GM12878 (cell line): ENCODE results near the gene ZCCHC17. TPM values are rescaled to one million over a fixed set of nuclear protein-coding genes. Genes with fewer than 3 reads are reported as not detected.

Experiments used
- ATAC-seq: fragments of 200-7000 bp; cut with Tn5 transposase; 3 replicates; pipeline ENCODE4 v1.9.1; 2020; ENCODE audit warnings: mild to moderate bottlenecking, moderate library complexity
- BruUV-seq: library from RNA; stranded (reverse); fragments of 400-500 nt; replicated peaks from 2 replicates; lab custom pipeline; 2021; lab: Mats Ljungman, UMichigan
- CTCF ChIA-PET: fragments of 300-600 bp; sonication (Branson Sonifier 250); formaldehyde crosslinking; extraction: SDS; loops from one replicate; lab custom pipeline; 2021; ENCODE audit warnings: inconsistent platforms; lab: Yijun Ruan, JAX
- POLR2A ChIA-PET: fragments of 350-600 bp; formaldehyde crosslinking; extraction: SDS; loops from one replicate; lab custom pipeline; 2021; ENCODE audit warnings: inconsistent platforms; lab: Charles Lee
- RAD21 ChIA-PET: fragments of 300-600 bp; sonication (Branson Sonifier 250); formaldehyde crosslinking; loops from one replicate; lab custom pipeline; 2023; ENCODE audit warnings: antibody characterized with exemption; ENCODE audit not compliant: unreplicated experiment; lab: Charles Lee
- SMC1A ChIA-PET: fragments of 300-600 bp; sonication (Branson Sonifier 250); formaldehyde crosslinking; loops from one replicate; lab custom pipeline; 2023; ENCODE audit not compliant: unreplicated experiment, uncharacterized antibody; lab: Charles Lee
- DNase-seq: peaks from one replicate; pipeline ENCODE4 v3.0.0-alpha.2; 2011; ENCODE audit warnings: low read depth, low spot score
- FAIRE-seq: peaks from 3 replicates; lab custom pipeline; 2011; peaks lifted over from hg19 to GRCh38; lab: Jason Lieb, UNC
- H2AFZ ChIP-seq: 2 replicates; pipeline ENCODE4 v1.6.0; 2011; ENCODE audit warnings: low read depth, low read length, control low read depth; ENCODE audit not compliant: control insufficient read depth
- H3K27ac ChIP-seq: 2 replicates; pipeline ENCODE4 v1.5.1; 2011; ENCODE audit warnings: control low read depth; ENCODE audit not compliant: control insufficient read depth, insufficient read depth
- H3K27me3 ChIP-seq, 2 experiments: replicated peaks in 1 of 2; 2 replicates each; pipeline versions ENCODE4 v1.6.0 to v1.6.1; 2011; ENCODE audit warnings: low read length in 1 of 2; ENCODE audit not compliant: control insufficient read depth in 2 of 2, insufficient read depth in 2 of 2
- H3K36me3 ChIP-seq, 2 experiments: 2 replicates each; pipeline ENCODE4 v1.5.1; 2011; ENCODE audit warnings: low read length in 1 of 2; ENCODE audit not compliant: control insufficient read depth in 2 of 2, insufficient read depth in 2 of 2
- H3K4me1 ChIP-seq: 2 replicates; pipeline ENCODE4 v1.6.1; 2011; ENCODE audit warnings: mild to moderate bottlenecking, low read length, moderate library complexity, mixed read lengths; ENCODE audit not compliant: control insufficient read depth, insufficient read depth
- H3K4me2 ChIP-seq: 2 replicates; pipeline ENCODE4 v1.6.0; 2011; ENCODE audit warnings: control low read depth; ENCODE audit not compliant: control insufficient read depth, insufficient read depth
- H3K4me3 ChIP-seq: fragments of 200-600 bp; sonication (generic); 2 replicates; pipeline ENCODE4 v1.5.1; 2016
- H3K79me2 ChIP-seq: 2 replicates; pipeline ENCODE4 v1.6.0; 2011; ENCODE audit warnings: low read length; ENCODE audit not compliant: control insufficient read depth, insufficient read depth
- H3K9ac ChIP-seq: 2 replicates; pipeline ENCODE4 v1.8.0; 2011; ENCODE audit warnings: low read length, control low read depth, mixed read lengths; ENCODE audit not compliant: control insufficient read depth, insufficient read depth
- H3K9me3 ChIP-seq: replicated peaks from 3 replicates; pipeline ENCODE4 v1.5.1; 2011; ENCODE audit warnings: mild to moderate bottlenecking, low read length; ENCODE audit not compliant: control insufficient read depth, insufficient read depth
- H4K20me1 ChIP-seq: 2 replicates; pipeline ENCODE4 v1.6.0; 2011; ENCODE audit not compliant: control insufficient read depth, insufficient read depth
- IKZF1 ChIP-seq: fragments of 450-650 bp; conservative IDR thresholded peaks from 2 replicates; pipeline ENCODE4 v1.6.1; 2017; ENCODE audit warnings: antibody characterized with exemption, mild to moderate bottlenecking
- PAX8 ChIP-seq: fragments of 450-650 bp; IDR thresholded peaks from 2 replicates; pipeline ENCODE4 v1.6.1; 2017; ENCODE audit warnings: mild to moderate bottlenecking, moderate library complexity
- SREBF1 ChIP-seq: IDR thresholded peaks from 2 replicates; pipeline ENCODE4 v1.6.1; 2012; ENCODE audit warnings: mild to moderate bottlenecking, low read length
- TCF3 ChIP-seq: IDR thresholded peaks from 2 replicates; pipeline ENCODE4 v1.6.1; 2012; ENCODE audit warnings: low read depth, mild to moderate bottlenecking, low read length, borderline replicate concordance; ENCODE audit not compliant: insufficient read depth
- YY1 ChIP-seq: IDR thresholded peaks from 2 replicates; pipeline ENCODE4 v1.6.1; 2011; ENCODE audit warnings: low read depth, mild to moderate bottlenecking, low read length
- ZZZ3 ChIP-seq: IDR thresholded peaks from 2 replicates; pipeline ENCODE4 v1.6.1; 2011; ENCODE audit warnings: low read depth; ENCODE audit not compliant: control insufficient read depth, insufficient read length
- WGBS: methylation state at CpG from one replicate; pipeline ENCODE4 v1.1.6; 2016; ENCODE audit warnings: low lambda C conversion rate; ENCODE audit not compliant: insufficient replicate concordance, insufficient coverage; ENCODE audit errors: missing lambda C conversion rate; 5-methylcytosine and 5-hydroxymethylcytosine counted together
- in situ Hi-C: fragments of 300-500 bp; cut with MboI; formaldehyde crosslinking; loops from 9 replicates; pipeline ENCODE4 v1.14.3; 2018; ENCODE audit warnings: mixed read lengths
- intact Hi-C: fragments of 100-400 bp; cut with micrococcal nuclease; formaldehyde crosslinking; loops from one replicate; pipeline ENCODE4 v1.14.2; 2022; ENCODE audit not compliant: unreplicated experiment
- polyA plus RNA-seq, 11 experiments: library from polyadenylated mRNA; depleted of rRNA in 4 of 11; unstranded in 6 of 11; stranded (reverse) in 5 of 11; fragments of >200 nt; fragmentation: Nextera tagmentation in 4 of 11; fragmentation: Illumina TruSeq in 1 of 11; extraction: Ambion mirVana in 4 of 11; extraction: Trizol in 1 of 11; gene quantifications; 1 replicate in 1 of 11; 2 replicates in 10 of 11; pipeline versions ENCODE4 v1.2.1 to v1.2.3, GENCODE V29; 2011 to 2016; ENCODE audit warnings: inconsistent platforms in 2 of 11, missing spikeins in 2 of 11, low read depth in 1 of 11
- total RNA-seq, 4 experiments: library from RNA; depleted of rRNA in 3 of 4; stranded (reverse); fragments of >200 nt in 3 of 4; fragmentation: Illumina TruSeq in 1 of 4; extraction: Trizol in 1 of 4; gene quantifications; 2 replicates each; pipeline versions ENCODE4 v1.2.1 to v1.2.3, GENCODE V29; 2013 to 2021

Gene ZCCHC17
- total and polyA plus RNA-seq, 10 of the 15 experiments (the other 5 are each of a cell fraction or from before 2014, with no cell fraction given): 22.3 to 86.3 (median 47.0) TPM

GRCh38 chr1:31324093-31324492 is 27.3 kb downstream of the ZCCHC17 start:
- ChIA-PET SMC1A (no interaction called here), POLR2A (no interaction called here), RAD21 (no interaction called here), CTCF (no interaction called here)
- Histone ChIP-seq H4K20me1 (no peaks in the 10 kb centered on the region), H3K9ac (no peak overlapping the region), H3K79me2 (no peaks in the 10 kb centered on the region), H3K27me3 (no peaks in the 10 kb centered on the region), H3K4me2 (no peak overlapping the region), H3K4me1 (no peaks in the 10 kb centered on the region), H2AFZ (no peak overlapping the region), H3K27ac (no peak overlapping the region), H3K9me3 (no peaks in the 10 kb centered on the region), H3K36me3 (peaks cover 0 to 3% of the 10 kb centered on the region in 2 experiments; a peak in 2 of 4 replicates), H3K4me3 (no peak overlapping the region)
- TF ChIP-seq IKZF1: no peak
- no peak for TF ChIP-seq ZZZ3
- TF ChIP-seq YY1: no peak
- DNase-seq (no peak), ATAC-seq (no peak), FAIRE-seq (no peak)
- in situ Hi-C loops: no loop called here
- no TSS peak for BruUV-seq
- whole genome bisulfite sequencing: 100% methylated on average over 4 of the region's 4 CpGs
- intact Hi-C loops: no loop called here

GRCh38 chr1:31324992-31325391 is 28.2 kb downstream of the ZCCHC17 start:
- no peak for DNase-seq
- ChIA-PET SMC1A (no interaction called here), CTCF (no interaction called here), POLR2A (no interaction called here), RAD21 (no interaction called here)
- Histone ChIP-seq H3K9ac (no peak overlapping the region), H3K4me3 (no peak overlapping the region), H3K36me3 (peaks cover 0 to 3% of the 10 kb centered on the region in 2 experiments; a peak in 2 of 4 replicates), H3K27ac (no peak overlapping the region), H3K4me2 (no peak overlapping the region), H2AFZ (no peak overlapping the region), H3K9me3 (no peaks in the 10 kb centered on the region), H4K20me1 (no peaks in the 10 kb centered on the region), H3K79me2 (no peaks in the 10 kb centered on the region), H3K27me3 (no peaks in the 10 kb centered on the region), H3K4me1 (no peaks in the 10 kb centered on the region)
- intact Hi-C loops: no loop called here
- BruUV-seq: no TSS peak
- 96% methylated on average over 3 of the region's 3 CpGs for WGBS
- FAIRE-seq: no peak
- in situ Hi-C loops: no loop called here
- TF ChIP-seq TCF3 (no peak), SREBF1 (no peak), PAX8 (no peak), IKZF1 (no peak)
- TF ChIP-seq, all 136 proteins: peak for 0
- no peak for ATAC-seq
